OCI-LY1 (cell line): ENCODE data around the gene RHEX.

Source experiments
- CTCF ChIP-seq: fragments of 200-600 bp; sonication (generic), shearing (Covaris generic); IDR thresholded peaks from 2 replicates; pipeline ENCODE4 v1.5.1; 2017; ENCODE audit warnings: mild to moderate bottlenecking, antibody characterized with exemption, low read length, moderate library complexity, mixed read lengths
- EZH2 ChIP-seq: fragments of 200-600 bp; sonication (generic), shearing (Covaris generic); IDR thresholded peaks from 2 replicates; pipeline ENCODE4 v1.8.0; 2017; ENCODE audit warnings: borderline replicate concordance, mixed run types, mild to moderate bottlenecking, antibody characterized with exemption, low read length, moderate library complexity, mixed read lengths

GRCh38 chr1:206116191-206116872 is 63.4 kb downstream of the RHEX start:
- no peak for TF ChIP-seq CTCF
- TF ChIP-seq EZH2: no peak
